ENCODE measurements around the gene TOMM40L. TPM values are rescaled to one million over a fixed set of nuclear protein-coding genes. Genes with fewer than 3 reads are reported as not detected.
"Not testable (repeated sequence)": the region's sequence is repeated elsewhere in the genome, so short reads cannot be mapped to it uniquely, and the experiment has no call there.

Gene TOMM40L
- total RNA-seq, 1 experiment from 2014 or later = 6.7 TPM

GRCh38 chr1:161220002-161220401 is 5.9 kb upstream of the TOMM40L start:
- no peaks in the 10 kb centered on the region for H3K27me3 ChIP-seq (ENCODE audit: insufficient read depth, low read depth)
- TF ChIP-seq EZH2 (IDR thresholded peaks at IDR 0.05; ENCODE audit: low read depth) = no peak
- no peak for TF ChIP-seq CTCF (conservative IDR thresholded peaks at IDR 0.05)
- H4K20me1 ChIP-seq (ENCODE audit: insufficient read depth) = no peaks in the 10 kb centered on the region
- POLR2A ChIA-PET (ENCODE audit: unreplicated experiment) = no interaction called here
- H3K36me3 ChIP-seq (ENCODE audit: low read depth) = no peaks in the 10 kb centered on the region
- H3K4me3 ChIP-seq = no peak overlapping the region
- H2AFZ ChIP-seq = no peak overlapping the region
- H3F3A ChIP-seq (ENCODE audit: insufficient read depth, low read depth) = peaks cover 5% of the 10 kb centered on the region; the same call in 1 of the 2 replicates
- CTCF ChIA-PET = no interaction called here
- H3K79me2 ChIP-seq (ENCODE audit: low read depth) = no peaks in the 10 kb centered on the region
- peaks cover 7% of the 10 kb centered on the region; the same call in 1 of the 2 replicates for H3K4me1 ChIP-seq (replicated peaks; ENCODE audit: insufficient read depth)
- no peak overlapping the region for H3K27ac ChIP-seq
- intact Hi-C loops (cut with micrococcal nuclease; ENCODE audit: unreplicated experiment) = loop anchor here (10.0 kb wide), 1 partner anchor 545 kb away; the partner anchor contains the start of gene ATF6
- H3K4me2 ChIP-seq = no peak overlapping the region
- no peaks in the 10 kb centered on the region for H3K9me2 ChIP-seq (ENCODE audit: insufficient read depth)
- H3K9me3 ChIP-seq (ENCODE audit: insufficient read depth, low read depth) = no peaks in the 10 kb centered on the region
- no TSS peak for BruUV-seq (replicated peaks)
- no peak for DNase-seq

- no peak for DNase-seq
- Histone ChIP-seq H3K4me3 (no peak overlapping the region), H3K27ac (no peak overlapping the region), H3K79me2 (ENCODE audit: low read depth) (no peaks in the 10 kb centered on the region), H3K36me3 (ENCODE audit: low read depth) (no peaks in the 10 kb centered on the region), H3K9me3 (ENCODE audit: insufficient read depth, low read depth) (no peaks in the 10 kb centered on the region), H3K4me1 (replicated peaks; ENCODE audit: insufficient read depth) (peaks cover 11% of the 10 kb centered on the region), H2AFZ (no peak overlapping the region), H4K20me1 (ENCODE audit: insufficient read depth) (no peaks in the 10 kb centered on the region), H3K4me2 (no peak overlapping the region), H3F3A (ENCODE audit: insufficient read depth, low read depth) (peaks cover 4% of the 10 kb centered on the region; the same call in 1 of the 2 replicates), H3K9me2 (ENCODE audit: insufficient read depth) (no peaks in the 10 kb centered on the region), H3K27me3 (ENCODE audit: insufficient read depth, low read depth) (no peaks in the 10 kb centered on the region)
- ChIA-PET POLR2A (ENCODE audit: unreplicated experiment) (interaction anchor here (0.6 kb wide), 1 partner anchor 864 kb away, joined by 4 read pairs; no protein-coding TSS in a partner anchor), CTCF (no interaction called here)
- intact Hi-C loops (cut with micrococcal nuclease; ENCODE audit: unreplicated experiment) = loop anchor here (10.0 kb wide), 1 partner anchor 542 kb away; the partner anchor contains the start of gene ATF6
- TF ChIP-seq EZH2 (IDR thresholded peaks at IDR 0.05; ENCODE audit: low read depth) (no peak), CTCF (conservative IDR thresholded peaks at IDR 0.05) (no peak)
- no TSS peak for BruUV-seq (replicated peaks)
These were observed 3.5 kb upstream of the TOMM40L start for GRCh38 chr1:161222175-161223019.

GRCh38 chr1:161223805-161224694 is 1.8 kb upstream of the TOMM40L start:
- Histone ChIP-seq H3K4me1 (replicated peaks; ENCODE audit: insufficient read depth) (peaks cover 16% of the 10 kb centered on the region), H4K20me1 (ENCODE audit: insufficient read depth) (no peaks in the 10 kb centered on the region), H3K27ac (no peak overlapping the region), H3F3A (ENCODE audit: insufficient read depth, low read depth) (peaks cover 3% of the 10 kb centered on the region; the same call in 1 of the 2 replicates), H3K36me3 (ENCODE audit: low read depth) (no peaks in the 10 kb centered on the region), H2AFZ (no peak overlapping the region), H3K27me3 (ENCODE audit: insufficient read depth, low read depth) (no peaks in the 10 kb centered on the region), H3K79me2 (ENCODE audit: low read depth) (no peaks in the 10 kb centered on the region), H3K9me2 (ENCODE audit: insufficient read depth) (no peaks in the 10 kb centered on the region), H3K4me3 (no peak overlapping the region), H3K4me2 (no peak overlapping the region), H3K9me3 (ENCODE audit: insufficient read depth, low read depth) (no peaks in the 10 kb centered on the region)
- DNase-seq = no peak
- no TSS peak for BruUV-seq (replicated peaks)
- ChIA-PET CTCF (interaction anchor here (0.6 kb wide), 1 partner anchor 514 kb away, joined by 6 read pairs; no protein-coding TSS in a partner anchor), POLR2A (ENCODE audit: unreplicated experiment) (no interaction called here)
- no peak for TF ChIP-seq EZH2 (IDR thresholded peaks at IDR 0.05; ENCODE audit: low read depth)
- no peak for TF ChIP-seq CTCF (conservative IDR thresholded peaks at IDR 0.05)
- intact Hi-C loops (cut with micrococcal nuclease; ENCODE audit: unreplicated experiment) = loop anchor here (10.0 kb wide), 1 partner anchor 541 kb away; the partner anchor contains the start of gene ATF6

GRCh38 chr1:161224695-161225087 is 1.2 kb upstream of the TOMM40L start:
- BruUV-seq (replicated peaks); POLR2A ChIA-PET (ENCODE audit: unreplicated experiment): not testable (repeated sequence)
- peaks cover 16% of the 10 kb centered on the region for H3K4me1 ChIP-seq (replicated peaks; ENCODE audit: insufficient read depth)

More at GRCh38 chr1:161224695-161225087, 1.2 kb upstream of the TOMM40L start:
- not testable (repeated sequence) for DNase-seq; H3K27ac ChIP-seq; H3K9me2 ChIP-seq (ENCODE audit: insufficient read depth); H3K4me3 ChIP-seq; H3F3A ChIP-seq (ENCODE audit: insufficient read depth, low read depth); H3K4me2 ChIP-seq; H2AFZ ChIP-seq; H4K20me1 ChIP-seq (ENCODE audit: insufficient read depth); H3K79me2 ChIP-seq (ENCODE audit: low read depth); H3K27me3 ChIP-seq (ENCODE audit: insufficient read depth, low read depth); H3K9me3 ChIP-seq (ENCODE audit: insufficient read depth, low read depth); H3K36me3 ChIP-seq (ENCODE audit: low read depth)
- intact Hi-C loops (cut with micrococcal nuclease; ENCODE audit: unreplicated experiment) = loop anchor here (10.0 kb wide), 1 partner anchor 540 kb away; the partner anchor contains the start of gene ATF6
- CTCF ChIA-PET = interaction anchor here (0.7 kb wide), 1 partner anchor 127 kb away, joined by 3 read pairs; no protein-coding TSS in a partner anchor
